HG02678 (cell line): ENCODE measurements around the gene TRIP13.
"Not testable (repeated sequence)": the region's sequence is repeated elsewhere in the genome, so short reads cannot be mapped to it uniquely, and the experiment has no call there.

ENCODE experiments used
- ATAC-seq: cut with Tn5 transposase; IDR thresholded peaks from one replicate; pipeline ENCODE4 v1.9.1; 2021; ENCODE audit warnings: mild to moderate bottlenecking, moderate library complexity; ENCODE audit not compliant: unreplicated experiment

Gene TRIP13

DNA sequence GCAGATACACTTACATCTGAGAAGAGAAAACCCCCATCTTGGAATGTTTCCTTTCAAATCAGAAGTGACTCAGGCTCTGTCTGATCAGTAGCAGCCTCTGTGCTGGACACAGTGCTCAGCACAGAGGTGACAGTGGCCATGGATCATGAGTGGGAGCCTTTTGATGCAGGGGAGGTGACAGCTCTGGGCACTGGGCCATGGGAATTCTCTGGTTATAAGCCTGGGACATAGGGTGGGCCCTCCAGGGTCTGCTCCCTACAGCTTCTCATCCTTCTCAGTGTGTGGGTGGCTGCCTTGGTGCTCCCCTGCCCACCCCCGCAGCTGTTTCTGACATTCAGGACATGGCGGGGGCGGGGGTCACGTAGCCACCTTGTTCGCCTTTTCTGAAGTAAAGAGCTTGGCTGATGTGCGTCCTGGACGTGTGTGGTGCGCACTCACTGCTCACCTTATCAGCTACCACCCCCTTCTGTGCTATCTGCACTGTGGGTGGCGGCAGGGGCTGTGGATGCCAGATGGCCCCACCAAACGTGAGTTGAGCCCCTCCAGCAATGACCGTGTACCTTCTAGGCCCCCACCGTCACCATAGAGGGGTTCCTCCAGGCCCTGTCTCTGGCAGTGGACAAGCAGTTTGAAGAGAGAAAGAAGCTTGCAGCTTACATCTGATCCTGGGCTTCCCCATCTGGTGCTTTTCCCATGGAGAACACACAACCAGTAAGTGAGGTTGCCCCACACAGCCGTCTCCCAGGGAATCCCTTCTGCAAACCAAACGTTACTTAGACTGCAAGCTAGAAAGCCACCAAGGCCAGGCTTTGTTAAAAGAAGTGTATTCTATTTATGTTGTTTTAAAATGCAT is 24.0 kb downstream of the TRIP13 start:
- ATAC-seq = no peak

GRCh38 chr5:918717-919116 is 26.0 kb downstream of the TRIP13 start:
- ATAC-seq = not testable (repeated sequence)

DNA sequence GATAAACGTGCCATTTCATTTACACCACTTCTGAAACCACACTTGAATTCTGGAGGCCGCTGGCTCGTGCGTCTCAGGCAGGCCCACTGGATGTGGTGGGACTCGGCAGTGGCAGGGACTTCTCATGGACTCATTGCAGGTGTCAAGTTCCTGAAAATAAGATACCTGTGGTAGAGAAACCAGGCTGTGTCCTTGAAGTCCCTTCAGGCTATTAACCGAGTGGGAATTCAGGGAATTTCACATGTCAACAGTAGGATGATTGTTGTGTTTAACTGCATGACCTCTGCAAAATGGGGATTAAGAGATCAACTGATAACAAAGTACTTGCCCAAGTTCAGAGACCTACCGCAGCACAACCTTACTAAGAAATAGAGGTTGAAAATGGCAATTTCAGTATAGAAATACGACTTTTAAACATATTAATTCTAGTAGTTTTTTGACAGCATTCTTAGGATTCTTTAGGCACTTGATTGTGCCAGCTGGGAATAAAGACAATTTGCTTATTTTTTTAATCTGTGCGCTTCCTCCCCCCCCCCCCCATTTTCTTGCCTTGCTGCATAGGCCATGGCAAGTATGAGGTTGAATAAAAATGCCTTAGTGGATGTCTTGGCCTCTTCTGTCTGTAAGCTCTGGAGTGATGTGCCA is 26.8 kb downstream of the TRIP13 start:
- no peak for ATAC-seq

DNA sequence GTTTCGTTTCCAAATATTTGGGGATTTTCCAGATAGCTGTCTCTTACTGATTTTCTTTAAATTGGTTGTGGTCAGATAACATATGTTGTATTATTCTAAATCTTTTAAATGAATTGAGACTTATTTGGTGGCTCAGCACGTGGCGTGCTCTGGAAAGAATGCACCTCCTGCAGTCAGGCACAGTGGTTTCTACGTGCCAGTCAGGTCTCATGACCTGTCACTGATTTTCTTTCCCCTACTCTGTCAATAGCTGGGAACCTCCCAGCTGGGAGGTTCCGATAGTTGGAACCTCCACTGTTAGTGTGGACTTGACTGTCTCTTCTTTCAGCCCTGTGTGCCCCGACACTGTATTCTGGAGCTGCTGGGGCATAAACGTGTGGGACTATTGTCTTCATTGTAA is 27.6 kb downstream of the TRIP13 start:
- no peak for ATAC-seq

DNA sequence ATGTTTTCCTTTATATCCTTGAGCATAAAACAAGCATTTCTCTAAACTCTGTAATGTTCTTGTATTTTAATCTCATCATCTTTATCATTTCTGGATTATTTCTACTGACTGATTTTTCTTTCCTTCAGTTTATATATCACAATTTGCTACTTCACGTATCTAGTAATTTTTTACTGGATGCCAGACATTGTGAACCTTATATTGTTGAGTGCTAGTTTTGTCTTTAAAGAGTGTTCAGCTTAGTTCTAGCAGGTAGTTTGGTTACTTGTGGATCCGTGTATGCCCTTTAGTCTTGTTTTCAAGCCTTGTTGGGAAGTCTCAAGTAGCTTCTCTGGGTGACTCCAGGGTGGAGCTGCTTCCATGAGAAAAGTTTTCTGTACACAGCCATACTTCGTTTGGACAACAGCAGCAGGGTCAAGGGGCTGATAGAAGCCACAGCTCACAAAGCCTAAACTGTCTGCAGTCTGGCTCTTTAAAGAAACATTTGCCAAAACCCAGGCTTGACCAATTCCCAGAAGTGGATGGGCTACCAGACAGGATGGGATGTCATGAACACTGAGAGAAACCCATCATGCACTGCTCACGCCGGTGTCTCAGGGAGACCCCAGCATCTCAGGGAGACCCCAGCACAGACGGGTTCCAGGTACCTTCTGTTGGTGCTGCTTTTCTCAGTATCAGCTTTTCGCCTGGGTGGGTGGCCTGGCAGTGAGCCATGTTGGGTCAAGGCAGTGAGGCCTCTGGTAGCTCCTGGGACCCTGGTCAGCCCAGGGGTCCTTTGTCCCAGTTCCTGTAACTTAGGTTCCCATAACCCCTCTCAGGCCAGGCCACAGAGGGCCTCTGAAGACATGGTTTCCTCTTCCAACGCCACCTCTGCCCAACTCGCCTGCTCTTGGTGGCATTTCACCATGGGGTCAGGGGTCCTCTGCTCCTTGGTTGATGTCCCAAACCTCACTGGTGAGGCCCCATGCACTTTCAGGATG is 29.1 kb downstream of the TRIP13 start:
- no peak for ATAC-seq

GRCh38 chr5:922436-923280 is 30.0 kb downstream of the TRIP13 start:
- no peak for ATAC-seq

DNA sequence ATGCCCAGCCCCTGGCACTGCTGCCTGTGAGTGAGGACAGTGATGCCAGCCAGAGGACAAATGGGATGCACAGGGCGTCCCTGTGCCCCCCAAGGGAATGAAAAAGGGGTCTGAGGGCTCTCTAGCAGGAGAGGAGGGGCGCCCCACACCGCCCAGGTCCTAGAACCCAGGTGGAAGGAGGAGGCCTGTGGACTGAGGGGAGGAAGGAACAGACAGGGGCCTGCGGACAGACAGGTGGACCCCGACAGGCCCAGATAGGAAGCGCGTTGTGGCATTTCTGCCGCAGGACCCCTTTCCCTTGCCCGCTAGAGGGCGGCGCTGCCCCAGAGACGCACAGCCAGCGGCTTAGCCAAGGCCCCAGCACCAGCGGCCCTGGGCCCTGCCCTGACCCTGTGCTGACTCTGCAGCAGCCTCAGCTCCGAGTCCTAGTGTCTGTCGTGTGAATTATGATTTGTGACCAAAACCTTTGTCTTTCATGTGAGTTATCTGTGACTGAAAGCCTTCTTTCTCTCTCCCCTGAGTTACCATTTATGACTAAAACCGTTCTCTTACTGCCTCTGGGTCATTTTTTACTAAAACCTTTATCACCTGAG is 30.7 kb downstream of the TRIP13 start:
- peak; percentile 82 for ATAC-seq

GRCh38 chr5:926417-927171 is 33.9 kb downstream of the TRIP13 start:
- no peak for ATAC-seq

DNA sequence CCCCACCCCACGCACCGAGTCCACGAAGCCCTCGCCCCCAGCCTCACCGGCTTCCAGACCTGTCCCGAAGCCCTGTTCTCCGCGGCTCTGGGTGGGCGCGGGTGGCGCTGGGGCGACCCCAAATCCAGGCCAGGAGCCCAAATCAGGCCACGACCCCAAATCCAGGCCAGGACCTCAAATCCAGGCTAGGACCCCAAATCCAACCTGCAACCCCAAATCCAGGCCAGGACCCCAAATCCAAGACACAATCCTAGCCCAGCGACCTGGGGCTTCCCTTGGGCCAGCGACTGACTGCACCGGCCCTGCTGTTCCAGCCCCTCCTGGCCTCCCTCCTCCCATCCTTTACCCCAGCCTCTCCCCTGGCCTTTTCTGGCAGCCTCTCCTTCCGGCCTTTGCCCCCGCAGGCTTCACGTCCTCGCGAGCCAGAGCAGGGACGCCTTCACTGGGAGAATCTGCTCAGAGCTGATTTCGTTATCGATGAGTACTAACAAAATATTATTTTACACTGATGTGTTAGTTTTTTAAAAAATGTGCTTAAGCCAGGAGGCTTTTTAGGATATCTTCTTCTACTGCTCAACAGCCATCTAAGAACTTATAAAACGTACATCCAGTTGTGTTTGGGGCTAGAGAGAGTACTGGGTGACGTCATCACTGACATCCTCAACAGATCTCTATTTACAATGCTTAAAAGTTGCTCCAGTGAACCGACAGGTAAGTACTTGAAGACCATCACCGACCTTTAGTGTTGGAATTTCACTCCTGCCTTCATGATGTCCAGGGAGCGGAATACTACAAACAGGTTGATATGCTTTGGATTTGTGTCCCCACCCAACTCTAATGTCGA is 34.7 kb downstream of the TRIP13 start:
- no peak for ATAC-seq

DNA sequence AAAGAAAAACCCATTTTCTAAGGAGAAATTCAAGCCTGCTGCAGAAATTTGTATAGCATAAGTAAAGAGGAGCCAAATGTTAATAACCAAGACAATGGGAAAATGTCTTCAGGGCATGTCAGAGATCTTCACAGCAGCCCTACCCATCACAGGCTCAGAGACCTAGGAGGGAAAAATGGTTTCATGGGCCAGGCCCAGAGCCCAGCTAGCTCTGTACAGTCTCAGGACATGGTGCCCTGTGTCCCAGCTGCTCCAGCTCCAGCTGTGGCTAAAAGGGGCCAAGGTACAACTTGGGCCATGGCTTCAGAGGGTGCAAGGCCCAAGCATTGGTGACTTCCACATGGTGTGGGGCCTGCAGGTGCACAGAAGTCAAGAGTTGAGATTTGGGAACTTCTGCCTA is 36.5 kb downstream of the TRIP13 start:
- not testable (repeated sequence) for ATAC-seq

- ATAC-seq = no peak
Observed at GRCh38 chr5:929596-929995, 36.9 kb downstream of the TRIP13 start.

DNA sequence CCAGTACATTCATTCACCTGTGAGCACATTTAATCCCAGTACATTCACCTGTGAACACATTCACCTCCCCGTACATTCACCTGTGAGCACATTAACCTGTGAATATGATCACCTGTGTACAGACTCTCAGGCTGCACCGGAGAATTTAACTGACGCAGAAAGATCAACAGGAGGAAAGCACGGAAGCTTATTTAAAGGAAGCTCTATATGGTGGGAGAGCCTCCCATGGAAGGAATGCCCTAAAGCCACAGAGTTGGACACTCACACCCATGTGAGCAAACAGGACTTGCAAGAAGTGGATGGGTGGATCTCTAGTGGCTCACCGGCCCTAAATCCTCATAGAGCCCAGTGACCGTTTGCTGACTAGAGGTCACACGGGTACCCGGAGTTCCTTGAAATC is 38.2 kb downstream of the TRIP13 start:
- ATAC-seq = no peak

GRCh38 chr5:931570-932145 is 39.0 kb downstream of the TRIP13 start:
- no peak for ATAC-seq

DNA sequence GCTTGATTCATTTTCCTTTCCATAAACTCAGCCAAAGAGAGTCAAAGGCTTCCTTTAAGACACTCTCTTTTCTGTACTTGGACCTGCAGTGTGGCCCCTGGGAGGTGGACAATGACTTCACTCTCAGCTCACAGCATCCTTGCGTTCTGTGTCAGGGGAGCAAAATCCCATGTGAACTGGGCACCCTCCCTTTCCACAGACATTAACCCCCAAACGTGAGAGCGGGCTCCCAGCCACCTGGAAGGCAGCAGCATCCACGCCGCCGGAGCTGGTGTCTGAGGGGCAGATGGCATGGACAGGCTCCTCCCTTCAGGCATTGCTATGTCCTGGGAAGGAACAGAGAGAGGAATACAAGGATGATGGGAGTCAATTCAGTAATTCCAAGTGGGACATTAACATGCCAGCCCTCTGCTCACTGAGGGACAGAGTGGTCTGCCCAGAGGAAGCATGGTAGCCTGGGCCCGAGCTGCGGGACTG is 39.5 kb downstream of the TRIP13 start:
- ATAC-seq = no peak

DNA sequence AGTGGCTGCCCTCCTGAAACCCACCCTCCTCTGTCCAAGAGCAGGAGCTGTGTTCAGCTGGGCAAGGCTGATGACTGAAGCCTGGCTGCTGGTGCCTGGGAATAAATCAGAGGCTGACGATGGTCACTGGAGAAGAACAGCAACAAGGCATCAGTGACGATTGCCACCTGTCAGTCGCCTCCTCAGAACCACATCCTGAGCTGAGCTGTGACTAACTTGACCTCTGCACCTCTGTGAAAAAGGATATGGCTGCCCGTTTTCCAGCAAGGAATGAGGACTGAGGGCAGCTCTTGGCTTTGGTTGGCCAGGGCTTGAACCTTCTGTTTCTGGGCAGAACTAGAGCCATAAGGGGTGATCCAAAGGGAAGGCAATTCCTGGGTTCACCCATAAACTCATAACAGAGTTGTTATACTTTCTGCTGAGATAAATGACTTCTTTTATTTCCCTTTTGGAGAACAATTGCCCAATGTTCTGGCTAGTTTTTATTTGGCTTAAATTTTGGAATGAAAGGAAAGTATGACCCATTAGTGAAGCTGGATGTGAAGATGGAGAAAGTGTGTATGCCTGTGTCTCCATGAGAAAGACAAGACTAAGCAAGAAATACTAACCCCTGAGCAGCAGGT is 40.1 kb downstream of the TRIP13 start:
- ATAC-seq = no peak

DNA sequence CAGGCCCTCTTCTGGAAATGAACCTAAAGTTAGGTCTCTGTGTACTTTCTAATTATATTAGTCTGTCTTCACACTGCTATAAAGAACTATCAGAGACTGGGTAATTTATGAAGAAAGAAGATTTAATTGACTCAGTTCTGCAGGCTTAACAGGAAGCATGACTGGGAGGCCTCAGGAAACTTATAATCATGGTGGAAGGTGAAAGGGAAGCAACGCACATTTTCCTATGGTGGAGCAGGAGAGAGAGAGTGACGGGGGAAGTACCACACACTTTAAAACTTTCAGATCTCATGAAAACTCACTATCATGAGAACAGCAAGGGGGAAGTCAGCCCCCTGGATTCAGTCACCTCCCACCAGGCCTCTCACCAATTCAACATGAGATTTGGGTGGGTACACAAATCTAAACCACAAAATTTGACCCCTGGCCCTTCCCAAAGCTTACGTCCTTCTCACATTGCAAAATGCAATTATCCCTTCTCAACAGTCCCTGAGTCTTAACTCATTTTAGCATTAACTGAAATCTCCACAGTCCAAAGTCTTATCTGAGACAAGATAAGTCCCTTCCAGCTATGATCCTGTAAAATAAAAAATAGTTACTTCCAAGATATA is 40.7 kb downstream of the TRIP13 start:
- no peak for ATAC-seq

- ATAC-seq = not testable (repeated sequence)
Observed at GRCh38 chr5:933951-934350, 41.3 kb downstream of the TRIP13 start.
